GM12875 (cell line): ENCODE data around the gene TBX2.

Source experiments
- H3K4me3 ChIP-seq: one replicate; pipeline ENCODE4 v1.5.1; 2011; ENCODE audit warnings: low read depth, low read length, control low read depth
- CTCF ChIP-seq: IDR thresholded peaks from 2 replicates; pipeline ENCODE4 v1.5.1; 2011; ENCODE audit warnings: low read depth, mild to moderate bottlenecking, control low read depth, inconsistent platforms, low read length, moderate library complexity, borderline replicate concordance; ENCODE audit not compliant: insufficient read depth

The TBX2 gene

GRCh38 chr17:61395409-61395982 lies 4.1 kb upstream of the TBX2 start:
- TF ChIP-seq CTCF = no peak
- no peak overlapping the region for H3K4me3 ChIP-seq

DNA sequence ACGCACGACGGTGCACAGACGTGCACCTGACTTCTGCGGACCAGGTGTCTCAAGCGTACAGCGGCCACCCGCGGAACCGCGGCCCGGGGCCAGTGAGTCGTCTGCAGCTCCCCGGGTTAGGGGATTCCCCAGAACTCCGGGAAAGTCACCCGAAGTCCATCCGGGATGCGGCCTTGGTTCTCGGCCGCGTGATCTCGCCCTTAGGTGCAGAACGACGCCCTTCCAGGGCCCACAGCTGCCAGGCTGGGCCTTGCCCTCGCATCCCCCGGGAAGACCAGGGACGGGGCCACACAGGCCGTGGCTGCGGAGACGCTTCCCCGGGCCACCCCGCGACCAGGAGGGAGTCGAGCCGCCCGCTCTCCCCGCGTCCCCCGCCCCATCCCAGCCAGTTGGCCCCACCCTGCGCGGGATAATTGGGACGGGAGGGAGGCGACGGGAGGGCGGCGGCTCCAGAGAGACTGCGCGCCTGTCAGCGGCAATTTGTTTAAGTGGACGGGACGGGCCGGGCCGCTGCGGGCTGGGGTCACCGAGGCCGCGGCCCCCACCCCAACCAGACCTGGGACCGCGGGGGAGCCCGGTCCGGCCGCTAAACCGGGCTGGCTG lies 3.6 kb upstream of the TBX2 start:
- TF ChIP-seq CTCF = no peak
- no peak overlapping the region for H3K4me3 ChIP-seq

DNA sequence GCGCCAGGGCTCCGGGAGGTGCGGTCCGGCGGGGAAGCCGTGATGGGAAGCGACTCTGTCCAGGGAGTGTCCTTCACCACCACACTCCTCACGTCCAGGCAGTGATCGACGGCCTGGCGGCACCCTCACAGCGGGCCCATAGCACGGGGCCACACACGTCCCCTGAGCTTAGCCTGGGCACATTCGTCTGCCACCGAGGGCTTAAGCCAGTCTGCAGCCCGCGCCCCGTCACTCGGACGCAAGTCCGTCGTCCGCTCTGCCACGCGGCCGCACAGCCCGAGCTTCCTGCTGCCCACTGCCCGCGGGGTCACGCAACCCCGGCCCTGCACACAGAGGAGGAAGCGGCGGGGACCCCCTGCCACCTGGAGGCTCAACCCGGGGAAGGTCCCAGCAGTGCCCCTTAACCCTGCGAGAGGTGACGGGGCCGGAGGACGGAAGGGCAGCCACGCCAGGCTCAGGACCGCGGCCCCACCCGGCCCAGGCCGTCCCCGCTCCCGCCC lies 3.0 kb upstream of the TBX2 start:
- H3K4me3 ChIP-seq = no peak overlapping the region
- TF ChIP-seq CTCF = no peak

- TF ChIP-seq CTCF = no peak
- H3K4me3 ChIP-seq = no peak overlapping the region
Observed at GRCh38 chr17:61397086-61397842, 2.4 kb upstream of the TBX2 start.

- no peak overlapping the region for H3K4me3 ChIP-seq
- TF ChIP-seq CTCF = no peak
Observed at GRCh38 chr17:61398721-61399130, 917 bp upstream of the TBX2 start.

GRCh38 chr17:61400066-61400716 lies 548 bp downstream of the TBX2 start:
- no peak overlapping the region for H3K4me3 ChIP-seq
- no peak for TF ChIP-seq CTCF
